Superior temporal gyrus (tissue), 1 donor: Measurements from ENCODE around the gene MXRA7.
"Not testable (repeated sequence)": the region's sequence is repeated elsewhere in the genome, so short reads cannot be mapped to it uniquely, and the experiment has no call there.

ENCODE experiments used
- DNase-seq: peaks from one replicate; pipeline ENCODE4 v3.0.0-alpha.2; 2016; ENCODE audit errors: extremely low spot score

Gene MXRA7

DNA sequence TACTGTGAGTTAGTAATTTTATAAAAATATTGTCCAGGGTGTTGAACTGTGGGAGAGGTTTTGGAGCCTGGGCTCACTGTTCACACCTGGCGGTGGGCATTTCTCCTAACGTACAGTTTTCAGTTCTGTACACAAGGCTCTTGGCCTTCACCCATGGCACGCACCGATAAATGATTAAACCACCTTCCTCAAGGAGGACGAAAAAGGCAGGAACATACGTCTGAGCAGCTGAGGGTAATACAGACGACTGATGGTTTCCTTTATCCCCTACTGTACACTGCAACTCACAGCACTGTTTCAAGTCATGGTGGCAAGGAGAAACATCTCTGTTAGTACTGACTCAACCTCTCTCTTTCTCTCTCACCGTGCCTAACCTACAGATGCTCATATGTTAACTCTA is 65.8 kb downstream of the MXRA7 start:
- DNase-seq = no peak

DNA sequence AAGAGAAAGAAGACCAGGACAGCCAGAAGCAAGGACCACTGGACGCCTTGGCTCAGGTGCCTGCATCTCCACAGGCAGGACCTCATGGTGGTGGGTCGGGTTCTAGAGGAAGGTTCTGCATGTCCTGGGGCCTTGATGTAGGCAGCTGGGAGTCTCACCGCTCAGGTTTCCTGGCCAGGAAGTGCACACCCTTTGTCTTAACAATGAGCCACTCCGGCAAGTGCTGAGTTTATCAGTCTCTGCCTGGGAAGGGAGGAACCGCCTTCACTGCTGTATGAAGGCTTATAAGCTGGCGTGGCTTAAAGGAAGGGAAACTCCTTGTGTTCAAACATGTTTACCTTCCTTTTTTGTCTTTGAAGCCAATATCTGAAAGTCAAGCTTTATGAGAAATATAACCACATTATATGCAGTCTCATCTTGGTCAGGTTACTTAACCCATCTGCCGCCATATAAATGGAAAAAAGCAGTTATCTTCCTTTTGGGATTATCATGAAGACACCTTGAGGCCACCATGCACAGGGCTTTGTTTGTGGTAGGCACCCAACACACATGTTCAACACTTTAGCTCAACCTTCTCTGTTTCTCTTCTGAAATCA is 67.1 kb downstream of the MXRA7 start, which contains the start of gene ST6GALNAC1:
Gene ST6GALNAC1, minus strand, starts transcription at position 205 of the 596 bp plus-strand sequence. Its CDS starts 119 bp downstream, at position 86.
- DNase-seq = no peak

DNA sequence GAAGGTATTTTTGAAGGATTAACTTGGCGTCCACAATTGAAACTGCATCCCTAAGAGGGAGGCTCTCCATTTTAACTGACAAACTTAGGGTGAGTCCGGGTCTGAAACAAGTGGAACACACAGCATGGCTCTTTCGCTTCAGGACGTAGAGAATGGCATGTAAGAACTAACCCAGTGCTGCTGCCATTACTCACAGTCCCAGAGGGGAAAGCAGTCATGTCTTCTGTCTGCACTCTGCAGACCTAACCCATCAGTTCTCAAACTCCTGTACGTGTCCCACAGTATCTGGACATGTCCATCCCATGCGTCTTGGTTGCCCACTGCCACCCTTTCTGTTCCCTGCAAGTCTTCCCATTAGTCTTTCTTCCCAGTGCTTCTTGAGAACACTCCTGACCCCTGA is 67.8 kb downstream of the MXRA7 start:
- no peak for DNase-seq

DNA sequence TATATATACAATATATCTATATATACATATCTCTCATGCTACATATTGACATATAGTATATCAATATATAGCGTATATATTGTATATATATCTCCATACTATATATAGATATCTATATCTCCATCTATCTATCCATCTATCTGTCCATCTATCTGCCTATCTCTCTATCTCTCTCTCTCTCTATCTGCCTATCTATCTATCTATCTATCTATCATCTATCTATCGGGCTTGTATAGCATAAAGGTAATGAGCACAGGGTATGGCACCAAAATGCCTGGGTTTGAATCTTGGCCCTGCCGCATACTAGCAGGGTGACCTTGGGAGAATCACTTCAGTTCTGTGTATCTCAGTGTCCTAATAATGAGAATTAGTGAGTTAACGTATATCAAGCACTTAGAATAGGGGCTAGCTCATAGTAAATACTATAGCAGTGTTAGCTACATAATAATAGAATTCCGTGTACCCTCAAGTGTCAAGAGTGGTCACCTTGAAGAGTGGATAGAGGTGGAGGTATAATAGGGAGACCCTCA is 68.7 kb downstream of the MXRA7 start:
- DNase-seq = no peak

DNA sequence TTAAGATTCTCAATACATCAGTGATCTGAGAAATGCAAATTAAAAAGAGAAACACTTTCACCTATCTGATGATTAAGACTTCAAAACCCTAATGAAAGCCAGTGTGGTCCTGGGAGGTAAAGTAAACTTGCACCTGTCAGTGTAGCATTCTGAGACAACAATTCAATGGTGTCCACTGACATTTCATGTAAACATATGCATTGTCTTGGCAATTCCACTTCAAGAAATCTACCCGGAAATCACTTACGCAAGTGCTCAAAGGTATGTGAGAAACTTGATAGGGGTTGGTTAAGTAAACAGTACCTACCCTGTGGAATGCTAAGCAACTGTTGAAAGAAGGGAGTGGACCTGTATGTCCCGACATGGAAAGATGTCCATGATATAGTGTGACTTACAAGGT is 69.3 kb downstream of the MXRA7 start:
- DNase-seq = no peak

DNA sequence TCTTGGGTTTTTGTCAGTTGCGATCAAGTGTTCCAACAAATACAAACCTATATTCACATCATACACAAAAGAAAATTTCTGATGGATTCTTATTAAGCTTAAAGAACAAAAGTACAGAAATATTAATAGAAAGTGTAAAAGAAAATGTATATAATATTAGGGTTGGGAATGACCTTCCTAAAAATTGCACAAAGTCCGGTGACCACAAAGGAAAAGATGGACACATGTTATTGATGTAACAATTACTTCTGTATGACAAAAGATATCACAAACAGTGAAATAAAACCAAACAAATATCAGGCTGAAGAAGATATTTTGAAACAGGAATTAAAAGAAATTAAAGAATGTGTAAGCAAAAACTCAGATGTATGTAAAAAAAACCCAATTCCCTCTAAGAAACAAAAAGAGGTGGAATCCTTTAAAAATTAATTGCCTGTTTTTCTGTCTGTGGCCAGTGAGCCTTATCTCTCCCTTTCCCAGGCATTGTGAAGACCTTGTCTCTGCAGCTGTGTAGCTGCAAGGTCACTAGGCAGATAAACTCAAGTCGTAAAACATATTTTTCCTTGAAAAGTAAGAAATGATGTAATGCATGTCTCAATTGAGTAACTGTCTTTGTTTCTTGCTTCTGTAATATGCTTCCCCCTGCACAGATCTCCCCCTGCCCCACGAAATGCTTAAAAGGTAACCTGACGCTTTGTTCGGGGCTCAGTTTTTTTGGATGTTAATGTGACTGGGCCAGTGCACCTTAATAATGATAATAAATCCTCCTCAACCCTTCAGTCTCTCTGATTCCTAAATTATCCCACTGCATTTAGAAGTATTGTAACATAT is 70.0 kb downstream of the MXRA7 start:
- DNase-seq = no peak

DNA sequence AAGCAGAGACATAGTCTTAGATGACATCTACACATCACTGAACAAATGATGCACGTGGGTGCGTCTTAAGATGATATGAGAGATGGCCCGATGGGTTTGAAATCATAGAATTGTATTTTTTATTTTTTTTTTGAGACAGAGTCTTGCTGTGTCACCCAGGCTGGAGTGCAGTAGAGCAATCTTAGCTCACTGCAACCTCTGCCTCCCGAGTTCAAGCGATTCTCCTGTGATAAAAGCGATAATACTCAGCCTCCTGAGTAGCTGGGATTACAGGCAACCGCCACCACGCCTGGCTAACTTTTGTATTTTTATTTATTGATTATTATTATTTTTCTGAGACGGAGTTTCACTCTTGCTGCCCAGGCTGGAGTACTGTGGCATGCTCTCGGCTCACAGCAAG is 72.5 kb downstream of the MXRA7 start:
- no peak for DNase-seq

DNA sequence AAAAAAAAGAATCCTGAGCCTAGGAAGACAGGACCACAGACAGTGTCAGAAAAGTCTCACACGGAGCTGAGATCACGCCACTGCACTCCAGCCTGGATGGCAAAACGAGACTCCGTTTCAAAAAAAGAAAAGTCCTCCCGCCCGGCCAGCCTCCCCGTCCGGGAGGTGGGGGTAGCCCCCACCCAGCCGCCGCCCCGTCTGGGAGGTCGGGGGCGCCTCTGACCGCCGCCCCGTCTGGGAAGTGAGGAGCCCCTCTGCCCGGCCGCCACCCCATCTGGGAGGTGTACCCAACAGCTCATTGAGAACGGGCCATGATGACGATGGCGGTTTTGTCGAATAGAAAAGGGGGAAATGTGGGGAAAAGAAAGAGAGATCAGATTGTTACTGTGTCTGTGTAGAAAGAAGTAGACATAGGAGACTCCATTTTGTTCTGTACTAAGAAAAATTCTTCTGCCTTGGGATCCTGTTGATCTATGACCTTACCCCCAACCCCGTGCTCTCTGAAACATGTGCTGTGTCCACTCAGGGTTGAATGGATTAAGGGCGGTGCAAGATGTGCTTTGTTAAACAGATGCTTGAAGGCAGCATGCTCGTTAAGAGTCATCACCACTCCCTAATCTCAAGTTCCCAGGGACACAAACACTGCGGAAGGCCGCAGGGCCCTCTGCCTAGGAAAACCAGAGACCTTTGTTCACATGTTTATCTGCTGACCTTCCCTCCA is 74.1 kb downstream of the MXRA7 start:
- DNase-seq = not testable (repeated sequence)

DNA sequence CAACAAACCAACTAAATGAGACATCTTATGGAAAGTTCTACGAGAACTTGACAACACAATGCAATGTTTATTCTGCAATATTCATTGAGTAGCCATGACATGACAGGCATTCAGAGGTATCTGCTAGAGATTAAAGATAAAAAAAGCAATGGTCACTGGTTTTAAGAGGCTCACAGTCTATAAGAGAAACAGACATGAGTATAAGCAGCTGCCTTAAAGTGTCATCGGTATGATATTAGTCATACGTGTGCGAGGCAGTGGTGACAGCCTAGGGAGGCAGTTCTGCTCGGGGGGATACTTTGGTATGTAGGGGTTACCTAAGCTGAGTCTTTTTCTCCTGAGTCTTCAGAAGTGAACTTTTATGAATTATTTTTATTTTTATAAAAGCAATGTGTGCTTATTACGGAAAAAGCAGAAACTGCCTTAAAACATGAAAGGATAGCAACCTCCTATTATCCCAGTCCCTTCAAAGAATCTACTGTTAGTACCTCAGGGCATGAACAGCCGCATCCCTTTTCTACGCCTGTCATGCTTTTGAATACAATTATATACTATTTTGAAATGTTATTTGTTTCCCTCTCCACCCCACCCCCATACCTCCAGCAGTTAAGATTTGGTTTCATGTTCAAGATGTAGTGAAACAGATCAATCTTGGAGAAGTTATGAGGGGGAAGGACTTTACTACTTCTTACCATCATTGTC is 75.0 kb downstream of the MXRA7 start:
- no peak for DNase-seq

DNA sequence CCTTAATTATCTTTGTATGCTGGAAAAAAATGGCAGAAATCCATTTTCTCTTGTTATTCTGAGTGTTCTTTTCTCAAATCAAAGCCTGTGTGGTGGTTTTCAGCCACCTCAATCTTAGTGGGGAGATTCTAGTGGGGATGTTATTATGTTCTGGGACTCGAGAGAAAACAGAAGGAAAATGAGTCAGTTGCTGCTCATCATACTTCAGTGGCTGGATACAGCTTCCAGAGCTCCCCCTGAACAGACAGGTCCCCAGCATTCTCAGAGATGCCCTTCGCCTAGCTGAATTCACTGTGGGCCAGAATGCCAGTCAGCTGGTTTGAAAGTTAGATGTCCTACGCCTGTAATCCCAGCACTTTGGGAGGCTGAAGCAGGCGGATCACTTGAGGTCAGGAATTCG is 75.7 kb downstream of the MXRA7 start:
- DNase-seq = no peak

DNA sequence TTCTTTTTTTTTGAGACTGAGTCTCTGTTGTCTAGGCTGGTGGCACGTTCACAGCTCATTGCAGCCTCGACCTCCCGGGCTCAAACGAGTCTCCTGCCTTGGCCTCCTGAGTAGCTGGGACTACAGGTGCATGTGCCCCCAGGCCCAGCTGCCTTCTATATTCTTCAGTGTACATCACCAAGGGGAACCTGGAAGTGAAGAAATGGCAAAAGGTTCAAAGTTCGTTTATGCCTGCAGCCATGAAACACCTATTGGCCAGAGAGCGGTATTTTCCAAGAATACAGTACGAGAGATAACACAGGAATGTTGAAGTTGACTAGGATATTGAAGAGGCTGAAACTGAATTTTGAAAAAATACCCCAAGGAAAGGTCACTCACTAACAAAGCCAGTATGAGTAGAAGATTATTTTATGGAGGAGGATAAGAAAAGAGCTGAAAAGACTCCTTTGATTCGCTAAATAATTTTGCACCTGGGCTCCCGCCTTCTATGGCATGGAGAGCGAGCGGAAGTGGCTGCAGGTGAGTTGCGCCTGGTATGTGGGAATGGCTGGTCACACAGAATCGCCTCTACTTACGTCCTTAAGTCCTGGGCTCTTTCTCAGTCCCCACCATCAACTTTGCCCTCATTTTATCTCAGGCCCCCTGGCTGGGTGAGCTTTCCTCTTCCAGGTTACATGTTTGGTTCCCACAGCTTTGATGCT is 77.0 kb downstream of the MXRA7 start:
- no peak for DNase-seq

DNA sequence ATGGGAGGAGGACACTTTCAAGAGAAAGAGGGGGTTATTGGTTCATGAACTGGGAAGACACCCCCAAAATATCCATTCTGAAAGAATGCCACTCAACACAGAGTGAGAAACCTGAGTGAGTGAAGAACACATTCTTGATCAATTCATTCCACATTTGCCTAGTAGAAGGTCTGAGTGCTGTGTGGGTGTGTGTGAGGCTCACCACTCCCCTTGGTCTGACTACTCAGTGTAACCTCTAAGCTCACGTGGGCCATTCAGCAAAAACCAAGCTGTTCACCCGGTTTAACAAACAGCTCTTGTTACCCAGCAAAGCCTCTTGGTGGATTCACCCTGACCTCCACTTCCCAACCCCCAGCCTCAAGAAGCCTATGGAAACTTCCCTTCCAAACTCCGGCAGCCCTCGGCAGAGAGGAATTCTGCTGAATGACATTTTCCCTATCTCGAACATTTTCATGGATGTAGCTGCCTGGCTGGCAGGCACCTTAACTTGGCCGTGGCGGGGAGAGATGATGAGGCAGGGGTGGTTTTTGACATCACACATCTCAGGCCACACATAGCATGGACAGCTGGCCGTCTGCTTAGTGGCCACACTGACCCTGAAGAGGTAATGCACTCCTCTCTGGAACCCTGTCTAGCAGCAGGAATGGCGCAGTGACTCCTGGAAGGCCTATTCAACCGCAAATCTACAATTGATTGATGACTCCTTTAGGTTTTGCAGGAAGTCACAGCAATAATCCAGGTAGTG is 78.8 kb downstream of the MXRA7 start:
- no peak for DNase-seq

DNA sequence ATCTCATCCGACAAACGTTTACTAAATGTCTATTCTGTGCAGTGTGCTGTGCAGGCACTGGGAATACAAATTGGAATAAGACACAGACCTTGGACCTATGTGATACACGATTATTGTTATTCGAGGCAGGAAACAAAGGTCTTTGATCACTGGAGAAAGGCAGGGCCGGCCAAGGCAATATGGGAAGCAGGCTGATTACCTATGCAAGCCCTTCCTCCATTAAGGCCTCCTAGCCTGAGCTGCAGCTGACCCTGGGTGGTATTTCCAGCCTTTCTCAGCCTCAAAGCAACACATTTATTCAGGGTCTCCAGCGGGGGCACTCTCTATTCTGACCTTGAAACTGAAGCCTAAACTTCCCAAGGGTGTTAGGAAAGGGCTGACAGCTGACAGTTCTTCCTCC is 80.6 kb downstream of the MXRA7 start:
- no peak for DNase-seq
